Tibial artery (tissue), 4 donors: ENCODE data around the gene ETV7.

Experiments
- DNase-seq, 2 donors: peaks; one replicate each; pipeline ENCODE4 v3.0.0-alpha.2; 2019
- H3K27ac ChIP-seq, 2 donors: fragments of 200-600 bp; sonication (generic) in 1 of 2; 1 replicate in 1 of 2; 2 replicates in 1 of 2; pipeline ENCODE4 v1.5.1; 2018 to 2019; ENCODE audit warnings: mild to moderate bottlenecking in 1 of 2
- H3K27me3 ChIP-seq, 2 donors: fragments of 200-600 bp; sonication (generic) in 1 of 2; one replicate each; pipeline versions ENCODE4 v1.5.1 to v1.6.0; 2016 to 2019
- H3K36me3 ChIP-seq, 3 donors: fragments of 200-600 bp; sonication (generic) in 2 of 3; one replicate each; pipeline ENCODE4 v1.5.1; 2016 to 2019; ENCODE audit warnings: mild to moderate bottlenecking in 2 of 3
- H3K4me1 ChIP-seq, 4 donors: fragments of 200-600 bp; sonication (generic) in 2 of 4; 1 replicate in 3 of 4; 2 replicates in 1 of 4; pipeline ENCODE4 v1.5.1; 2016 to 2019
- H3K4me3 ChIP-seq, 2 donors: fragments of 200-600 bp; sonication (generic) in 1 of 2; 1 replicate in 1 of 2; 2 replicates in 1 of 2; pipeline ENCODE4 v1.5.1; 2018 to 2019; ENCODE audit warnings: mild to moderate bottlenecking in 2 of 2
- H3K9me3 ChIP-seq, 3 donors: fragments of 200-600 bp; sonication (generic) in 1 of 3; one replicate each; pipeline ENCODE4 v1.5.1; 2016 to 2019
- intact Hi-C: fragments of 100-400 bp; cut with DNase I; formaldehyde crosslinking; loops from one replicate; pipeline ENCODE4 v1.15.0; 2023; ENCODE audit warnings: low total_unique reads
- TF ChIP-seq, protein P1 (sequence below), 2 experiments: fragments of 200-600 bp in 1 of 2; fragments of 450-650 bp in 1 of 2; IDR thresholded peaks; one replicate each; pipeline ENCODE4 v1.5.1; 2017 to 2019; ENCODE audit warnings: antibody characterized with exemption in 2 of 2, mild to moderate bottlenecking in 1 of 2, moderate library complexity in 1 of 2

ETV7 gene

DNA sequence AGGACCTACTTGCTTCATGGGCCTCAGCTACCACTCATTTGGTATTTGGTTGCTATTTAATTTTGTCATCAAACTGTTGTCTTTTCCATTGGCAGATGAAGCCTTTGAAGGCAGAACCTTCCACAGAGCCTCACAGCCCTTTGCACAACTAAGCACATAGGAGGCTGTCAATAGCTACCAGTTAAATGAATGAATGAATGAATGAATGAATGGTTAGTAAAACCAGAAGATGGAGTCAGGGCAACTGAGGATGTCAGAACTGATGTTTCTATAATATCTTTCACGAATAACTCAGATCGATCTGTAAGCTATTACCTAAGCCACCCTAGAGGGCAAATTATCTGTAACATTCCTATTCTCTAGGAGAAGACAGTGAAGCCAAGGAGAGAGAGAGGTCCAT lies 69.8 kb downstream of the ETV7 start:
- no peak for DNase-seq

More for the DNA sequence above, 69.8 kb downstream of the ETV7 start:
- TF ChIP-seq, protein P1, sequence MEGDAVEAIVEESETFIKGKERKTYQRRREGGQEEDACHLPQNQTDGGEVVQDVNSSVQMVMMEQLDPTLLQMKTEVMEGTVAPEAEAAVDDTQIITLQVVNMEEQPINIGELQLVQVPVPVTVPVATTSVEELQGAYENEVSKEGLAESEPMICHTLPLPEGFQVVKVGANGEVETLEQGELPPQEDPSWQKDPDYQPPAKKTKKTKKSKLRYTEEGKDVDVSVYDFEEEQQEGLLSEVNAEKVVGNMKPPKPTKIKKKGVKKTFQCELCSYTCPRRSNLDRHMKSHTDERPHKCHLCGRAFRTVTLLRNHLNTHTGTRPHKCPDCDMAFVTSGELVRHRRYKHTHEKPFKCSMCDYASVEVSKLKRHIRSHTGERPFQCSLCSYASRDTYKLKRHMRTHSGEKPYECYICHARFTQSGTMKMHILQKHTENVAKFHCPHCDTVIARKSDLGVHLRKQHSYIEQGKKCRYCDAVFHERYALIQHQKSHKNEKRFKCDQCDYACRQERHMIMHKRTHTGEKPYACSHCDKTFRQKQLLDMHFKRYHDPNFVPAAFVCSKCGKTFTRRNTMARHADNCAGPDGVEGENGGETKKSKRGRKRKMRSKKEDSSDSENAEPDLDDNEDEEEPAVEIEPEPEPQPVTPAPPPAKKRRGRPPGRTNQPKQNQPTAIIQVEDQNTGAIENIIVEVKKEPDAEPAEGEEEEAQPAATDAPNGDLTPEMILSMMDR (IDR thresholded peaks at IDR 0.05): no peak
- H3K4me3 ChIP-seq: no peak overlapping the region
- no peak overlapping the region for H3K27ac ChIP-seq
- H3K27me3 ChIP-seq: peaks cover 0 to 4% of the 10 kb centered on the region in 2 donors
- intact Hi-C loops: no loop called here
- peaks cover 0 to 11% (median 8%) of the 10 kb centered on the region in 4 donors for H3K4me1 ChIP-seq
- no peaks in the 10 kb centered on the region for H3K9me3 ChIP-seq
- H3K36me3 ChIP-seq: no peaks in the 10 kb centered on the region
